PC-3 (cell line): ENCODE data around the gene CACNA1E. TPM values are rescaled to one million over a fixed set of nuclear protein-coding genes. Genes with fewer than 3 reads are reported as not detected.

Experiments used
- ATAC-seq: fragments of 200-7000 bp; cut with Tn5 transposase; 2 replicates; pipeline ENCODE4 v1.9.1; 2020; ENCODE audit warnings: mild to moderate bottlenecking, moderate library complexity
- BruUV-seq: library from RNA; stranded (reverse); fragments of 400-500 nt; replicated peaks from 2 replicates; lab custom pipeline; 2021; lab: Mats Ljungman, UMichigan
- CTCF ChIA-PET: fragments of 300-600 bp; sonication (Branson Sonifier 250); formaldehyde crosslinking; loops from one replicate; lab custom pipeline; 2022; ENCODE audit warnings: antibody characterized with exemption; lab: Charles Lee
- POLR2A ChIA-PET: fragments of 300-600 bp; sonication (Branson Sonifier 250); formaldehyde crosslinking; loops from one replicate; lab custom pipeline; 2022; ENCODE audit warnings: antibody characterized with exemption; ENCODE audit not compliant: unreplicated experiment; lab: Charles Lee
- DNase-seq: peaks from one replicate; pipeline ENCODE4 v3.0.0-alpha.2; 2015
- H2AFZ ChIP-seq: fragments of 300-600 bp; sonication (generic); 2 replicates; pipeline ENCODE4 v1.6.0; 2016; ENCODE audit warnings: antibody characterized with exemption, low read length
- H3F3A ChIP-seq: fragments of 300-600 bp; sonication (generic); one replicate; pipeline ENCODE4 v1.6.0; 2017; ENCODE audit warnings: antibody characterized with exemption, low read length, control low read depth, mild to moderate bottlenecking; ENCODE audit not compliant: unreplicated experiment
- H3K27ac ChIP-seq: fragments of 300-600 bp; sonication (generic); 2 replicates; pipeline ENCODE4 v1.5.1; 2016; ENCODE audit warnings: mild to moderate bottlenecking, low read length
- H3K27me3 ChIP-seq: fragments of 300-600 bp; sonication (generic); 2 replicates; pipeline ENCODE4 v1.6.1; 2016; ENCODE audit warnings: low read length, mixed read lengths
- H3K36me3 ChIP-seq: fragments of 300-600 bp; sonication (generic); 2 replicates; pipeline ENCODE4 v1.6.1; 2016; ENCODE audit warnings: low read depth, mixed run types, low read length, mixed read lengths
- H3K4me1 ChIP-seq: fragments of 300-600 bp; sonication (generic); 2 replicates; pipeline ENCODE4 v1.5.1; 2016; ENCODE audit warnings: low read length; ENCODE audit not compliant: insufficient read depth
- H3K4me2 ChIP-seq: fragments of 300-600 bp; sonication (generic); 2 replicates; pipeline ENCODE4 v1.6.0; 2016; ENCODE audit warnings: low read length
- H3K4me3 ChIP-seq: fragments of 300-600 bp; sonication (generic); 2 replicates; pipeline ENCODE4 v1.5.1; 2016; ENCODE audit warnings: mild to moderate bottlenecking, low read length, mixed read lengths
- H3K79me2 ChIP-seq: fragments of 300-600 bp; sonication (generic); 2 replicates; pipeline ENCODE4 v1.6.1; 2017; ENCODE audit warnings: low read length, mixed read lengths
- H3K9ac ChIP-seq: fragments of 300-600 bp; sonication (generic); 2 replicates; pipeline ENCODE4 v1.6.0; 2016; ENCODE audit warnings: mild to moderate bottlenecking, low read length
- H3K9me2 ChIP-seq: fragments of 300-600 bp; sonication (generic); replicated peaks from 2 replicates; pipeline ENCODE4 v1.6.1; 2016; ENCODE audit warnings: mixed run types, low read length, mixed read lengths
- H3K9me3 ChIP-seq: fragments of 300-600 bp; sonication (generic); 2 replicates; pipeline ENCODE4 v1.6.1; 2016; ENCODE audit warnings: low read length, mixed read lengths
- H4K20me1 ChIP-seq: fragments of 300-600 bp; sonication (generic); 2 replicates; pipeline ENCODE4 v1.6.1; 2016; ENCODE audit warnings: low read length, mixed read lengths
- EZH2 ChIP-seq: fragments of 300-600 bp; sonication (generic); IDR thresholded peaks from one replicate; pipeline ENCODE4 v1.6.1; 2017; ENCODE audit warnings: antibody characterized with exemption, mild to moderate bottlenecking, low read length; ENCODE audit not compliant: unreplicated experiment
- EZH2phosphoT487 ChIP-seq: fragments of 300-600 bp; sonication (generic); IDR thresholded peaks from 2 replicates; pipeline ENCODE4 v1.6.1; 2018; ENCODE audit warnings: mild to moderate bottlenecking, antibody characterized with exemption, low read length, borderline replicate concordance
- intact Hi-C: fragments of 100-400 bp; cut with micrococcal nuclease; formaldehyde crosslinking; loops from 2 replicates; pipeline ENCODE4 v1.9.0; 2023
- total RNA-seq: library from RNA; depleted of rRNA; stranded (reverse); fragments of >200 nt; gene quantifications from 2 replicates; pipeline ENCODE4 v1.2.3, GENCODE V29; 2014
- TF ChIP-seq, protein P1 (sequence below): fragments of 300-600 bp; sonication (generic); conservative IDR thresholded peaks from 2 replicates; pipeline ENCODE4 v1.5.1; 2017; ENCODE audit warnings: antibody characterized with exemption, low read depth, mild to moderate bottlenecking, low read length

The CACNA1E gene
- total RNA-seq, 1 experiment from 2014 or later: not detected

DNA sequence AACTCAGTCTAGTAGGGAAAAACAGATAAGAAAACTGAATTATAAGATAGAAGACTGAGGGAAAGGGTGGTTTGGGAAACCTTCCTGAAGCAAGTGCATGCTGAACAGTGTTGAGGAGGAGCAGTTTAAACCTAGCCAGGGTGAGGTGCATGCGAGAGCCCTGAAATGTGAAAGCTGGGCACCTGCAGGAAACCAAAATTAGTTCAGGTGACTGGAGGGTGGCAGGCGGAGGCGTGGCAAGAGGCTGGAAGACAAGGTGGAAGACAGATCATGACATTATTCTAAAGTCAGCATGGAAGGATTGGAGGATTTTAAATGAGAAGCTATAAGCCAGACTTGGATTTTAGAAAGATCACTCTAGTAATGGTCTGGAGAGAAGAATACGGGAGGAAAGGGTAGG lies 75.1 kb downstream of the CACNA1E start:
- Histone ChIP-seq H3K79me2 (no peaks in the 10 kb centered on the region), H2AFZ (no peak overlapping the region), H3K9ac (no peak overlapping the region), H4K20me1 (no peaks in the 10 kb centered on the region), H3F3A (no peaks in the 10 kb centered on the region), H3K4me2 (no peak overlapping the region), H3K4me3 (no peak overlapping the region), H3K27me3 (no peaks in the 10 kb centered on the region; the same call in 1 of the 2 replicates), H3K36me3 (no peaks in the 10 kb centered on the region), H3K27ac (no peak overlapping the region), H3K9me3 (no peaks in the 10 kb centered on the region), H3K9me2 (no peaks in the 10 kb centered on the region), H3K4me1 (no peaks in the 10 kb centered on the region)
- BruUV-seq: no TSS peak
- ATAC-seq (no peak), DNase-seq (no peak)
- intact Hi-C loops: no loop called here
- CTCF ChIA-PET: no interaction called here
- POLR2A ChIA-PET: no interaction called here
- no peak for TF ChIP-seq EZH2phosphoT487
- TF ChIP-seq, protein P1, sequence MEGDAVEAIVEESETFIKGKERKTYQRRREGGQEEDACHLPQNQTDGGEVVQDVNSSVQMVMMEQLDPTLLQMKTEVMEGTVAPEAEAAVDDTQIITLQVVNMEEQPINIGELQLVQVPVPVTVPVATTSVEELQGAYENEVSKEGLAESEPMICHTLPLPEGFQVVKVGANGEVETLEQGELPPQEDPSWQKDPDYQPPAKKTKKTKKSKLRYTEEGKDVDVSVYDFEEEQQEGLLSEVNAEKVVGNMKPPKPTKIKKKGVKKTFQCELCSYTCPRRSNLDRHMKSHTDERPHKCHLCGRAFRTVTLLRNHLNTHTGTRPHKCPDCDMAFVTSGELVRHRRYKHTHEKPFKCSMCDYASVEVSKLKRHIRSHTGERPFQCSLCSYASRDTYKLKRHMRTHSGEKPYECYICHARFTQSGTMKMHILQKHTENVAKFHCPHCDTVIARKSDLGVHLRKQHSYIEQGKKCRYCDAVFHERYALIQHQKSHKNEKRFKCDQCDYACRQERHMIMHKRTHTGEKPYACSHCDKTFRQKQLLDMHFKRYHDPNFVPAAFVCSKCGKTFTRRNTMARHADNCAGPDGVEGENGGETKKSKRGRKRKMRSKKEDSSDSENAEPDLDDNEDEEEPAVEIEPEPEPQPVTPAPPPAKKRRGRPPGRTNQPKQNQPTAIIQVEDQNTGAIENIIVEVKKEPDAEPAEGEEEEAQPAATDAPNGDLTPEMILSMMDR: no peak
- TF ChIP-seq EZH2: no peak

DNA sequence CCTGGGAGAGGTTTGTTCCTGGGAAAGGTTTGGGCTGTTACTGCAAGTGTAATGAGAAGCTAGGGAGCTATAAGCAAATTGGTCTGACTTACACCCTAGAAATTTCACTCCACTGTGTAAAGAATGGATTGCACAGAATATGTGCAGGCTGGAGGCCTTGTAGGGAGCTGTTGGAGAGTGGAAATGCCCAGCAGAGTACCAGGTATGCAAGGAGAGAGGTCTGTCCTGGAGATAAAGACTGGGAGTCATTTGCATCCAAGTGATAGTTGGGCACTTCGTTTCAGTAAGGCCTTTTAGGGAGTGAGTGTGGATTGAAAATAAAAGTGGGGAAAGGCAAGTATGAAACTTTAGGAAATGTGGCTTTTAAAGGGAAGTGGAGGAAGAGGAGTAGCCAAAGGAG lies 75.8 kb downstream of the CACNA1E start:
- H3K9me3 ChIP-seq: no peaks in the 10 kb centered on the region
- no peak overlapping the region for H2AFZ ChIP-seq
- no peaks in the 10 kb centered on the region for H4K20me1 ChIP-seq
- no peaks in the 10 kb centered on the region for H3F3A ChIP-seq
- H3K9ac ChIP-seq: no peak overlapping the region
- TF ChIP-seq, protein P1: no peak
- TF ChIP-seq EZH2 (no peak), EZH2phosphoT487 (no peak)
- H3K4me2 ChIP-seq: no peak overlapping the region
- H3K27me3 ChIP-seq: no peaks in the 10 kb centered on the region; the same call in 1 of the 2 replicates
- H3K4me1 ChIP-seq: no peaks in the 10 kb centered on the region
- intact Hi-C loops: no loop called here
- no peaks in the 10 kb centered on the region for H3K9me2 ChIP-seq
- CTCF ChIA-PET: no interaction called here
- no peak for DNase-seq
- H3K36me3 ChIP-seq: no peaks in the 10 kb centered on the region
- ATAC-seq: no peak
- POLR2A ChIA-PET: no interaction called here
- no peak overlapping the region for H3K27ac ChIP-seq
- H3K79me2 ChIP-seq: no peaks in the 10 kb centered on the region
- no TSS peak for BruUV-seq
- no peak overlapping the region for H3K4me3 ChIP-seq

DNA sequence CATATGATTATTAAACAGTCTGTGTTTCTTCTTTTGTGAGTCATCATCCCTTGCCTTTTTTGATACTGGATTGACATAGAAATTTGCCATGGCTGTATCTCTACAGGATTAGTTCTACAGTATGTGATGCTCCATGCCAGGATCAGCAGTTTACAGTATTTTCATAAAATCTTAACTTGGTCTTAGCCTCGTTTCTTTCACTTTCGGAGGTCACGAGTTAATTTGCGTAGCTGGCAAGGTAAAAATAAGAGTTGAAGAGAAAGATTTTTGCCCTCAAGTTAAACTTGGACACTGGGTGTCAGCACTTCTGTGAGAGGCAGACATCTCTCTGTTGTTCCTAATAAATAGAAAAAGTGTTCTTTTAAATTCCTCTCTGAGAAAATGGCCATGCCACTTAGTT lies 79.1 kb downstream of the CACNA1E start:
- Histone ChIP-seq H4K20me1 (no peaks in the 10 kb centered on the region), H3K4me2 (no peak overlapping the region)
- CTCF ChIA-PET: no interaction called here

More for the DNA sequence above, 79.1 kb downstream of the CACNA1E start:
- BruUV-seq: no TSS peak
- Histone ChIP-seq H3K79me2 (no peaks in the 10 kb centered on the region), H3K9me2 (no peaks in the 10 kb centered on the region), H3F3A (no peaks in the 10 kb centered on the region), H3K4me1 (no peaks in the 10 kb centered on the region), H3K9ac (no peak overlapping the region), H2AFZ (no peak overlapping the region), H3K4me3 (no peak overlapping the region), H3K9me3 (no peaks in the 10 kb centered on the region), H3K27ac (no peak overlapping the region), H3K36me3 (no peaks in the 10 kb centered on the region), H3K27me3 (no peaks in the 10 kb centered on the region; the same call in 1 of the 2 replicates)
- intact Hi-C loops: no loop called here
- ATAC-seq (no peak), DNase-seq (no peak)
- POLR2A ChIA-PET: no interaction called here
- TF ChIP-seq, protein P1: no peak
- no peak for TF ChIP-seq EZH2
- no peak for TF ChIP-seq EZH2phosphoT487
